IMR-90 (cell line): Measurements from ENCODE around the gene ITGA5. TPM values are rescaled to one million over a fixed set of nuclear protein-coding genes. Genes with fewer than 3 reads are reported as not detected.

Experiments
- ATAC-seq: fragments of 200-7000 bp; cut with Tn5 transposase; 2 replicates; pipeline ENCODE4 v1.9.1; 2020; ENCODE audit warnings: low read depth, mild to moderate bottlenecking, moderate library complexity
- BruUV-seq: library from RNA; stranded (reverse); fragments of 400-500 nt; replicated peaks from 2 replicates; lab custom pipeline; 2021; lab: Mats Ljungman, UMichigan
- CTCF ChIA-PET: fragments of 300-600 bp; formaldehyde crosslinking; extraction: SDS; loops from one replicate; lab custom pipeline; 2021; ENCODE audit warnings: antibody characterized with exemption; lab: Yijun Ruan, JAX
- POLR2A ChIA-PET: fragments of 300-600 bp; sonication (Branson Sonifier 250); formaldehyde crosslinking; loops from one replicate; lab custom pipeline; 2022; ENCODE audit warnings: antibody characterized with exemption; ENCODE audit not compliant: unreplicated experiment; lab: Charles Lee
- DNase-seq: peaks from one replicate; pipeline ENCODE4 v3.0.0; 2013
- H2AFZ ChIP-seq: replicated peaks from 2 replicates; pipeline ENCODE3; 2013; ENCODE audit warnings: low read length, mild to moderate bottlenecking; ENCODE audit not compliant: poor library complexity
- H2AK5ac ChIP-seq: 2 replicates; pipeline ENCODE4 v1.6.1; 2013; ENCODE audit warnings: low read depth, low read length, inconsistent platforms
- H2AK9ac ChIP-seq: replicated peaks from 2 replicates; pipeline ENCODE3; 2013; ENCODE audit warnings: mild to moderate bottlenecking, low read depth, low read length, moderate library complexity; ENCODE audit not compliant: poor library complexity
- H2BK120ac ChIP-seq: 2 replicates; pipeline ENCODE4 v1.6.1; 2013; ENCODE audit warnings: low read depth, low read length, inconsistent platforms
- H2BK15ac ChIP-seq: 3 replicates; pipeline ENCODE4 v1.6.1; 2013; ENCODE audit warnings: low read depth, low read length, inconsistent platforms
- H2BK20ac ChIP-seq: 2 replicates; pipeline ENCODE4 v1.6.1; 2013; ENCODE audit warnings: low read depth, mild to moderate bottlenecking, inconsistent platforms, low read length, moderate library complexity
- H2BK5ac ChIP-seq: 2 replicates; pipeline ENCODE4 v1.6.1; 2013; ENCODE audit warnings: mild to moderate bottlenecking, low read depth, low read length, inconsistent platforms; ENCODE audit not compliant: poor library complexity, severe bottlenecking
- H3K14ac ChIP-seq: replicated peaks from 2 replicates; pipeline ENCODE4 v1.6.1; 2013; ENCODE audit warnings: low read depth, low read length, inconsistent platforms
- H3K18ac ChIP-seq: 2 replicates; pipeline ENCODE4 v1.6.1; 2013; ENCODE audit warnings: low read depth, low read length, control low read depth
- H3K23ac ChIP-seq: 2 replicates; pipeline ENCODE4 v1.6.1; 2013; ENCODE audit warnings: low read depth, low read length, inconsistent platforms
- H3K27ac ChIP-seq: 2 replicates; pipeline ENCODE4 v1.5.1; 2013; ENCODE audit warnings: mild to moderate bottlenecking, control low read depth, low read length; ENCODE audit not compliant: insufficient read depth
- H3K27me3 ChIP-seq: 2 replicates; pipeline ENCODE4 v1.6.1; 2013; ENCODE audit warnings: low read length; ENCODE audit not compliant: control insufficient read depth, insufficient read depth
- H3K36me3 ChIP-seq: 2 replicates; pipeline ENCODE4 v1.6.1; 2013; ENCODE audit warnings: low read length, mixed read lengths; ENCODE audit not compliant: control insufficient read depth, insufficient read depth
- H3K4ac ChIP-seq: 2 replicates; pipeline ENCODE4 v1.6.1; 2013; ENCODE audit warnings: low read depth, low read length, inconsistent platforms
- H3K4me1 ChIP-seq: 2 replicates; pipeline ENCODE4 v1.6.1; 2013; ENCODE audit warnings: low read length, mixed read lengths; ENCODE audit not compliant: control insufficient read depth, insufficient read depth
- H3K4me2 ChIP-seq: 2 replicates; pipeline ENCODE4 v1.6.1; 2013; ENCODE audit warnings: low read depth, mild to moderate bottlenecking, control low read depth, low read length, moderate library complexity
- H3K4me3 ChIP-seq: 2 replicates; pipeline ENCODE4 v1.5.1; 2013; ENCODE audit warnings: low read depth, mild to moderate bottlenecking, control low read depth, low read length, moderate library complexity; ENCODE audit not compliant: insufficient read depth
- H3K56ac ChIP-seq: 2 replicates; pipeline ENCODE4 v1.6.1; 2013; ENCODE audit warnings: low read length, inconsistent platforms; ENCODE audit not compliant: insufficient read depth; ENCODE audit errors: extremely low read depth
- H3K79me1 ChIP-seq, 2 experiments: 2 replicates each; pipeline ENCODE4 v1.6.1; 2013; ENCODE audit warnings: low read length in 2 of 2, inconsistent platforms in 1 of 2, low read depth in 1 of 2
- H3K9ac ChIP-seq: 2 replicates; pipeline ENCODE4 v1.6.1; 2013; ENCODE audit warnings: low read depth, low read length, control low read depth
- H3K9me1 ChIP-seq: 2 replicates; pipeline ENCODE4 v1.6.1; 2013; ENCODE audit warnings: low read length, inconsistent platforms; ENCODE audit not compliant: insufficient read depth
- H3K9me3 ChIP-seq: 2 replicates; pipeline ENCODE4 v1.6.1; 2013; ENCODE audit warnings: low read length; ENCODE audit not compliant: control insufficient read depth, insufficient read depth
- H4K20me1 ChIP-seq: 2 replicates; pipeline ENCODE4 v1.6.1; 2013; ENCODE audit warnings: low read length, inconsistent platforms; ENCODE audit not compliant: insufficient read depth
- H4K5ac ChIP-seq: 2 replicates; pipeline ENCODE4 v1.6.1; 2013; ENCODE audit warnings: mild to moderate bottlenecking, low read depth, low read length, control low read depth
- H4K8ac ChIP-seq, 2 experiments: 2 replicates each; pipeline ENCODE4 v1.6.1; 2013; ENCODE audit warnings: low read depth in 2 of 2, low read length in 2 of 2, control low read depth in 1 of 2, inconsistent platforms in 1 of 2
- H4K91ac ChIP-seq: 2 replicates; pipeline ENCODE4 v1.6.1; 2013; ENCODE audit warnings: low read depth, low read length, inconsistent platforms; ENCODE audit not compliant: insufficient read depth
- BHLHE40 ChIP-seq: fragments of 150-350 bp; IDR thresholded peaks from 2 replicates; pipeline ENCODE4 v1.6.1; 2016; ENCODE audit warnings: mild to moderate bottlenecking, low read depth, low read length
- CEBPB ChIP-seq: IDR thresholded peaks from 2 replicates; pipeline ENCODE4 v1.6.1; 2012; ENCODE audit warnings: low read depth, low read length, improper control_type of control experiment
- CHD1 ChIP-seq: IDR thresholded peaks from 2 replicates; pipeline ENCODE4 v1.6.1; 2012; ENCODE audit warnings: low read depth, low read length, improper control_type of control experiment
- FOS ChIP-seq: fragments of 150-350 bp; IDR thresholded peaks from 2 replicates; pipeline ENCODE4 v1.6.1; 2016; ENCODE audit warnings: low read depth, low read length
- MAFK ChIP-seq: IDR thresholded peaks from 2 replicates; pipeline ENCODE4 v1.6.1; 2012; ENCODE audit warnings: low read depth, low read length, improper control_type of control experiment
- MAZ ChIP-seq: IDR thresholded peaks from 2 replicates; pipeline ENCODE4 v1.6.1; 2012; ENCODE audit warnings: low read depth, mild to moderate bottlenecking, low read length, improper control_type of control experiment, moderate library complexity, borderline replicate concordance
- MXI1 ChIP-seq: IDR thresholded peaks from 2 replicates; pipeline ENCODE4 v1.6.1; 2012; ENCODE audit warnings: low read depth, mild to moderate bottlenecking, low read length, moderate library complexity, borderline replicate concordance
- NFE2L2 ChIP-seq: fragments of 150-350 bp; IDR thresholded peaks from 2 replicates; pipeline ENCODE4 v1.6.1; 2016; ENCODE audit warnings: low read depth, mild to moderate bottlenecking, low read length
- POLR2A ChIP-seq: IDR thresholded peaks from 2 replicates; pipeline ENCODE4 v1.6.1; 2012; ENCODE audit warnings: mild to moderate bottlenecking, low read depth, low read length
- RAD21 ChIP-seq: IDR thresholded peaks from 2 replicates; pipeline ENCODE4 v1.6.1; 2012; ENCODE audit warnings: low read length, improper control_type of control experiment
- RCOR1 ChIP-seq: IDR thresholded peaks from 2 replicates; pipeline ENCODE4 v1.6.1; 2012; ENCODE audit warnings: mild to moderate bottlenecking, low read length, improper control_type of control experiment; ENCODE audit not compliant: insufficient replicate concordance
- RFX5 ChIP-seq: IDR thresholded peaks from 2 replicates; pipeline ENCODE4 v1.8.0; 2012; ENCODE audit warnings: low read depth, mild to moderate bottlenecking, low read length, moderate library complexity
- SMC3 ChIP-seq: fragments of 150-350 bp; IDR thresholded peaks from 2 replicates; pipeline ENCODE4 v1.6.1; 2016; ENCODE audit warnings: low read depth, mild to moderate bottlenecking, antibody characterized with exemption, low read length, moderate library complexity
- WGBS, 2 experiments: methylation state at CpG; one replicate each; pipeline versions ENCODE4 v1.1.5 to v1.1.7; 2013; ENCODE audit warnings: missing lambda C conversion rate in 2 of 2; ENCODE audit not compliant: insufficient read length in 1 of 2; ENCODE audit errors: extremely low coverage in 2 of 2; 5-methylcytosine and 5-hydroxymethylcytosine counted together
- dilution Hi-C: fragments of 300-500 bp; cut with HindIII; formaldehyde crosslinking; loops from one replicate; pipeline ENCODE4 v1.14.3; 2018; ENCODE audit warnings: low sequenced_read_pairs; ENCODE audit not compliant: unreplicated experiment
- in situ Hi-C: fragments of 300-500 bp; cut with MboI; formaldehyde crosslinking; loops from 3 replicates; pipeline ENCODE4 v1.14.3; 2019; ENCODE audit warnings: low sequenced_read_pairs, inconsistent platforms, mixed read lengths
- intact Hi-C: fragments of 100-400 bp; cut with micrococcal nuclease; formaldehyde crosslinking; loops from 2 replicates; pipeline ENCODE4 v1.10.0; 2022
- polyA plus RNA-seq, 3 experiments: library from polyadenylated mRNA; depleted of rRNA; stranded (reverse); fragments of >200 nt; gene quantifications; 2 replicates each; pipeline ENCODE4 v1.2.3, GENCODE V29; 2012; ENCODE audit warnings: low replicate concordance in 1 of 3
- total RNA-seq: library from RNA; depleted of rRNA; stranded (reverse); fragments of >200 nt; gene quantifications from 2 replicates; pipeline ENCODE4 v1.2.3, GENCODE V29; 2012
- TF ChIP-seq, protein P1 (sequence below): conservative IDR thresholded peaks from 2 replicates; pipeline ENCODE4 v1.5.1; 2012; ENCODE audit warnings: mild to moderate bottlenecking, low read depth, low read length, improper control_type of control experiment
- TF ChIP-seq, protein P2 (sequence below): fragments of 150-350 bp; IDR thresholded peaks from 2 replicates; pipeline ENCODE4 v1.6.1; 2016; ENCODE audit warnings: low read depth, mild to moderate bottlenecking, low read length, moderate library complexity, borderline replicate concordance
- TF ChIP-seq, protein P3 (sequence below): fragments of 150-350 bp; IDR thresholded peaks from 2 replicates; pipeline ENCODE4 v1.6.1; 2017; ENCODE audit warnings: mild to moderate bottlenecking, antibody characterized with exemption, low read length, low read depth

The ITGA5 gene
- total and polyA plus RNA-seq, 2 of the 4 experiments (the other 2 are of a cell fraction) = 159 to 259 TPM

DNA sequence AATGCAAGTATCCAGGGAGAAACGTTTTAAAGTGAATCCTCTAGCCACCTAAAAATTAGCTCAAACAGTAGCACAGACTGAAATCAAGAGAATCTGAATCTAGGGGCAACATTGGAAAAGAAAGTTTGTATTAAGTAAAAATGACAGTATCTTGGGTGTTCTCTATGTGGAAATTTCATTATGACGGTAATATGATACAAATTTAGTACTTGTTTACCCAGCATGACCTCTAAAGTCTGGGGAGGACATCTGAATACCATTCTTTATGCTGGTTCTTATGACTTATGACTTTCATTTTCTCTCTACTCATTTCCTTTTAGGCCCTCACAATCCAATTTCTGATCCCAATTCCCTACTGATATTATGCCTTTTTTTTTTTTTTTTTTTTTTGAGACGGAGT, 40.3 kb upstream of the ITGA5 start:
- Histone ChIP-seq H3K9me1 (no peaks in the 10 kb centered on the region), H4K8ac (no peak overlapping the region), H2AFZ (no peak overlapping the region), H3K4me1 (no peaks in the 10 kb centered on the region), H3K4me3 (no peak overlapping the region), H2BK120ac (no peak overlapping the region), H3K56ac (no peak overlapping the region), H3K9ac (no peak overlapping the region), H2BK5ac (no peak overlapping the region), H3K27me3 (peaks cover 39% of the 10 kb centered on the region), H2BK15ac (no peak overlapping the region), H2BK20ac (no peak overlapping the region), H3K4me2 (no peak overlapping the region), H3K23ac (no peak overlapping the region), H3K79me1 (no peaks in the 10 kb centered on the region), H3K4ac (no peak overlapping the region), H4K91ac (no peak overlapping the region), H4K20me1 (no peaks in the 10 kb centered on the region), H3K18ac (no peak overlapping the region), H4K5ac (no peak overlapping the region), H3K14ac (no peak overlapping the region), H3K9me3 (no peaks in the 10 kb centered on the region), H3K27ac (no peak overlapping the region), H2AK9ac (no peak overlapping the region), H3K36me3 (no peaks in the 10 kb centered on the region), H2AK5ac (no peak overlapping the region)
- WGBS, 2 experiments = no CpG with 5 or more reads among the region's 3 CpGs
- in situ Hi-C loops = no loop called here
- dilution Hi-C loops = no loop called here
- ATAC-seq = no peak
- intact Hi-C loops = no loop called here
- DNase-seq = no peak
- BruUV-seq = no TSS peak
- ChIA-PET POLR2A (no interaction called here), CTCF (no interaction called here)
- no peak for TF ChIP-seq POLR2A
- no peak for TF ChIP-seq CEBPB
- no peak for TF ChIP-seq NFE2L2
- TF ChIP-seq, protein P1, sequence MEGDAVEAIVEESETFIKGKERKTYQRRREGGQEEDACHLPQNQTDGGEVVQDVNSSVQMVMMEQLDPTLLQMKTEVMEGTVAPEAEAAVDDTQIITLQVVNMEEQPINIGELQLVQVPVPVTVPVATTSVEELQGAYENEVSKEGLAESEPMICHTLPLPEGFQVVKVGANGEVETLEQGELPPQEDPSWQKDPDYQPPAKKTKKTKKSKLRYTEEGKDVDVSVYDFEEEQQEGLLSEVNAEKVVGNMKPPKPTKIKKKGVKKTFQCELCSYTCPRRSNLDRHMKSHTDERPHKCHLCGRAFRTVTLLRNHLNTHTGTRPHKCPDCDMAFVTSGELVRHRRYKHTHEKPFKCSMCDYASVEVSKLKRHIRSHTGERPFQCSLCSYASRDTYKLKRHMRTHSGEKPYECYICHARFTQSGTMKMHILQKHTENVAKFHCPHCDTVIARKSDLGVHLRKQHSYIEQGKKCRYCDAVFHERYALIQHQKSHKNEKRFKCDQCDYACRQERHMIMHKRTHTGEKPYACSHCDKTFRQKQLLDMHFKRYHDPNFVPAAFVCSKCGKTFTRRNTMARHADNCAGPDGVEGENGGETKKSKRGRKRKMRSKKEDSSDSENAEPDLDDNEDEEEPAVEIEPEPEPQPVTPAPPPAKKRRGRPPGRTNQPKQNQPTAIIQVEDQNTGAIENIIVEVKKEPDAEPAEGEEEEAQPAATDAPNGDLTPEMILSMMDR = no peak
- TF ChIP-seq FOS = no peak
- no peak for TF ChIP-seq RCOR1
- TF ChIP-seq RAD21 = no peak
- TF ChIP-seq, protein P2, sequence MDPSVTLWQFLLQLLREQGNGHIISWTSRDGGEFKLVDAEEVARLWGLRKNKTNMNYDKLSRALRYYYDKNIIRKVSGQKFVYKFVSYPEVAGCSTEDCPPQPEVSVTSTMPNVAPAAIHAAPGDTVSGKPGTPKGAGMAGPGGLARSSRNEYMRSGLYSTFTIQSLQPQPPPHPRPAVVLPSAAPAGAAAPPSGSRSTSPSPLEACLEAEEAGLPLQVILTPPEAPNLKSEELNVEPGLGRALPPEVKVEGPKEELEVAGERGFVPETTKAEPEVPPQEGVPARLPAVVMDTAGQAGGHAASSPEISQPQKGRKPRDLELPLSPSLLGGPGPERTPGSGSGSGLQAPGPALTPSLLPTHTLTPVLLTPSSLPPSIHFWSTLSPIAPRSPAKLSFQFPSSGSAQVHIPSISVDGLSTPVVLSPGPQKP = no peak
- TF ChIP-seq, protein P3, sequence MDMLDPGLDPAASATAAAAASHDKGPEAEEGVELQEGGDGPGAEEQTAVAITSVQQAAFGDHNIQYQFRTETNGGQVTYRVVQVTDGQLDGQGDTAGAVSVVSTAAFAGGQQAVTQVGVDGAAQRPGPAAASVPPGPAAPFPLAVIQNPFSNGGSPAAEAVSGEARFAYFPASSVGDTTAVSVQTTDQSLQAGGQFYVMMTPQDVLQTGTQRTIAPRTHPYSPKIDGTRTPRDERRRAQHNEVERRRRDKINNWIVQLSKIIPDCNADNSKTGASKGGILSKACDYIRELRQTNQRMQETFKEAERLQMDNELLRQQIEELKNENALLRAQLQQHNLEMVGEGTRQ = no peak
- no peak for TF ChIP-seq MAZ
- TF ChIP-seq MXI1 = no peak
- TF ChIP-seq BHLHE40 = no peak
- no peak for TF ChIP-seq RFX5
- TF ChIP-seq SMC3 = no peak
- TF ChIP-seq MAFK = no peak
- TF ChIP-seq CHD1 = no peak
